GM18526 (cell line): ENCODE measurements around the gene NPTX1.

ENCODE experiments used
- POLR2A ChIP-seq: IDR thresholded peaks from 3 replicates; pipeline ENCODE4 v1.6.1; 2011; ENCODE audit not compliant: insufficient read length; ENCODE audit errors: extremely low read depth

NPTX1 gene, protein sequence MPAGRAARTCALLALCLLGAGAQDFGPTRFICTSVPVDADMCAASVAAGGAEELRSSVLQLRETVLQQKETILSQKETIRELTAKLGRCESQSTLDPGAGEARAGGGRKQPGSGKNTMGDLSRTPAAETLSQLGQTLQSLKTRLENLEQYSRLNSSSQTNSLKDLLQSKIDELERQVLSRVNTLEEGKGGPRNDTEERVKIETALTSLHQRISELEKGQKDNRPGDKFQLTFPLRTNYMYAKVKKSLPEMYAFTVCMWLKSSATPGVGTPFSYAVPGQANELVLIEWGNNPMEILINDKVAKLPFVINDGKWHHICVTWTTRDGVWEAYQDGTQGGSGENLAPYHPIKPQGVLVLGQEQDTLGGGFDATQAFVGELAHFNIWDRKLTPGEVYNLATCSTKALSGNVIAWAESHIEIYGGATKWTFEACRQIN

DNA sequence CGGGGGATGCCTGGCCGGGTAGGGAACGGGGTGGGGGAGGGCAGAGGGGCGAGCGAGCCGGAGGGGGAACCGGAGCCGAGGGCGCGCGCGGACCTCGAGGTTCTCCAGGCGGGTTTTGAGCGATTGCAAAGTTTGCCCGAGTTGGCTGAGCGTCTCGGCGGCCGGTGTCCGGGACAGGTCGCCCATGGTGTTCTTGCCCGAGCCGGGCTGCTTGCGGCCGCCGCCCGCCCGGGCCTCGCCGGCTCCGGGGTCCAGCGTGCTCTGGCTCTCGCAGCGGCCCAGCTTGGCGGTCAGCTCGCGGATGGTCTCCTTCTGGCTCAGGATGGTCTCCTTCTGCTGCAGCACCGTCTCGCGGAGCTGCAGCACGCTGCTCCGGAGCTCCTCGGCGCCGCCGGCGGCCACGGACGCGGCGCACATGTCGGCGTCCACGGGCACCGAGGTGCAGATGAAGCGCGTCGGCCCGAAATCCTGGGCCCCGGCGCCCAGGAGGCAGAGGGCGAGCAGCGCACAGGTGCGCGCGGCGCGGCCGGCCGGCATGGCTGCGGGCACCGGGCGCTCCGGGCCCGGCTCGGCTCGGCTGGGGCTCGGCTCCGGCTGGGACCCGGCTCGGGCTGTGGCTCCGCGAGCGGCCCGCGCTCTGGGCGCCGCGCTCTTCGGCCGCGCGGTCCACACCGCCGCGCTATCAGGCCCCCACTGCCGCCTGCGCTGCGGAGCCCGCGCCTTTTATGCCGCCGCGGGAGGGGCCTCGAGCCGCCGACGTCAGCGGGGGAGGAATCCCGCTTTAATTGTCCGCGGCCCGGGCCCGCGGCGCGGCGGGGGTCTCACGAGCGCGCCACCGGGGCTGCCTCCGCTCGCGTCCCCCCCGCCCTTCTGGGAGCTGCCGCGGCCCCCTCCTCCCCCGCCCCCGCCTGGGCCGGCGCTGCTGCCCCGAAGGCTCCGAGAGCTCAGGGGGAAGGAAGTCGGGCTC, at the start of gene NPTX1:
NPTX1 (minus strand) TSS at position 698 of the 967 bp plus-strand sequence; CDS start at position 537, 161 bp downstream.
- no peak for TF ChIP-seq POLR2A

DNA sequence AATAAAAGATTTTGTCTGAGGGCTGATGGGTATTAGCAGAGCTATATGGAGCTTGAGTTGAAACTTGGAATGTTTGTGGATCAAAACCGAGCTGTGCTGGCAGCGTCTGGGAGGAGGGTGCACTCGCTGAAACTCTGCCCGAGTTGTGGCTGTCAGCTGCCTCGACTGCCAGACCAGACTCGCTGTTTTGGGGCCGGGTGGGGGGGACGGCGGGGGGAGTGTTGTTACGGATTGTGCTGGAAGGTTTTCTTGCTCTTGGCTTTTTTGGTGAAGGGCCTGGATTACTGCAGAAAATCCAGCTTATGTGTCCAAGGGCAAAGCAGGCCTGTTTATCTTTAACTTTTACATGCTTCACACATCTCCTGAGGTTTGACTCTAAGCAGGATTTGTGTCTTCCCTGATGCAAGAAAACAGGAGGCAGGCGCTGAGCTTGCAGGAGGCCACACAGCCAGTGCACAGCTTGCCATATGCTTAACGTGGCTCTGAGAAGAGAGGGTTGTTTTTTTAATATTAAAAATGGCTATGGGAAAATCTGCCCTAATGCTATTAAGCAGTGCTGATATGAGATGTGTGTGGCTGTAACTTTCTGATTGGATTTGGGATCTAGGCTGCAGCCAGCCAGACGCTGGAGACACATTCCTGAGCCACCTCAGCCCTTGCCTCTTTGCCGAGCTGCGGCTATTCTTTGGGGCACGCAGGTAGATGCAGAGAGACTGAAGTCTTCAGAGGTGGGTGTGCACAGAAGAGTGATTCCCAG, 47.7 kb upstream of the NPTX1 start:
- no peak for TF ChIP-seq POLR2A

DNA sequence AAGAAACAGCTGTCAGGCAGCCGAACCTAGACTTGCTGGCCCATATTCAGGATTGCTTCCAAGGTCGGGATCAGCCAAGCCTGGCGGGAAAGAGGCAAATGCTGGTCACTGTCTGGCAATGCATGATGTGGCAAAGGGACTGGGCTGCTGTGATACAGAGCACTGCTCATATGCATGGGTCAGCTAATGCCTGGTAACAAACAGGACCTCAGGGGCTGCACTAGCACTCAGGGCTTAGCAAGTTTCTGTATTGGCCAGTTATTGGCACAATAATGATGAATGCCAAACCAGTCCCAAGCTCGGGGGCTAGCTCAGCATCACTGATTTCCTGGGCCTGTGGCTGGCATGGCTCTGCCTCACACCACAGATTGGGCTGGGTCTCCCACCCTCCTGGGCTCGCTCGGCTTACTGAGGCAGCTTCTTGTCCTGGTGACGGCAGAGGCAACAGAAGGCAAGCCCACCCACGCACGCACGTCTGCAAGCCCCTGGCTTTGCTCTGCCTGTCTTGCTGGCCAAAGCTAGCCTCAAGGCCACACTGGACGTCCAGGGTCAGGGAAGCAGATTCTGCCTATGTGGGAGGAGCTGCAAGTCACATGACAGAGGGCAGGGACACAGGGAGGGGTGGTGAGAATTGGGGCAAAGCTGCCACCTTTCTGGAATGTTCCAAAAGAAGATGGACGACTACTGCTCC, 46.8 kb upstream of the NPTX1 start:
- TF ChIP-seq POLR2A = no peak

DNA sequence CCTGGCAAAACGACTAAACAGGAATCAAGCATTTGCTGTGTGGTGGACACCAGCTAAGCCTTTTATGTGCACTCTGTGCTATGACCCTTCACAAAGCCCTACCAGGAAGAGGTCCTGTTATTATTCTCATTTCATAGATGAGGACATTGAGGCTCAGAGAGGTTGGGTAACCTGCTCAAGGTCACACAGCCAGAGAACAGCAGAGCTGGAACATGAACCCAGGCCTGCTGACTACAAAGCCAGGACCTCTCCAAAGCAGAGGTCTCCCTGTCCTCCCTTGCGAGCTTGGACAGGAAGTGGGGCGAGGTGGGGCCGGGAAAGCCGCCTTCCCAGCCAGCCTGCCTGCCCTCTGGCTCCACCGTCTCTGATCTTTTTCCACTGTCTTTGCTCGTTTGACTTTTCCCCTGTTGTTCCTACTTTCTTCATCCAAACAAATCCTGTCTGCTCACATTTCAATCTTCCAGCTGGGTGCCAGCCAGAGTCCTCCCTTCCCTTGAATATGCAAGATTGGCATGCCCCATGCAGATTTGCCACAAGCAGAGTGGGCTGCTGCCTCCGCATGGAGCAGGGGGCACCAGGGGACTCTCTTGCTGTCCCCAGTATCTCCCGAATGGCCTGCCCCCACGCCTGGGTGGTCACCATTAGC, 44.5 kb upstream of the NPTX1 start:
- no peak for TF ChIP-seq POLR2A

DNA sequence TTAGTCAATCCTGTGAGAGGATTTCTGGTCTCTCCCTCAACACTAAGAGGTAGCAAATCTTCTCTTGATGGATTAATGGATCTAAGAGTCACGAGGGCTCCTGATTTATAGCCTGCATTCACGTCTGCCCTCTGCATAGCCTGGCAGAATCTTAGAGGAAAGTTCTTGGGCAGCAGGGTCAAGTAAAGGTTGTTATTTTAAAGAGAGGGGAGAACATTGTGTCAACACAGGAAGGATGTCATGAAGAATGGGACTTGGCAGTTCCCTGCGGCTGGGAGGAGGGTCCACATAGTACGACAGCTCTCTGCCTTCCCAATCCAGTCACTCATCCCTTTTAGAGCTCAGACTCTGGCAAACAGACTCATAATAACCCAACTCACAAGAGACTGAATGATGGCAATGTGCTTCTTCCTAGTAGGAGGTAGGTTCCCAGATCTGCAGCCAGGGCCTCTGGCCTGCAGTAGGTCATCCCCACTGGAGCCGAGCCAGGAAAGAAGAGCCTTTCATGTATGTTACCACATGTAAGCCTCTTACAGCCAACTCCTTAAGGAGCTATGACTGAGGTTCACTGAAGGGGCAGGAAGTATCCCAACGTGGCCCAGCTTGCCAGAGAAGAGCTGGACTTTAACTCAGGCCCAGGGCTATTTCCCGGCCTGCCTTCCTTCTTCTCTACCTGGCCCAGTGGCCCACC, 42.8 kb upstream of the NPTX1 start:
- no peak for TF ChIP-seq POLR2A

DNA sequence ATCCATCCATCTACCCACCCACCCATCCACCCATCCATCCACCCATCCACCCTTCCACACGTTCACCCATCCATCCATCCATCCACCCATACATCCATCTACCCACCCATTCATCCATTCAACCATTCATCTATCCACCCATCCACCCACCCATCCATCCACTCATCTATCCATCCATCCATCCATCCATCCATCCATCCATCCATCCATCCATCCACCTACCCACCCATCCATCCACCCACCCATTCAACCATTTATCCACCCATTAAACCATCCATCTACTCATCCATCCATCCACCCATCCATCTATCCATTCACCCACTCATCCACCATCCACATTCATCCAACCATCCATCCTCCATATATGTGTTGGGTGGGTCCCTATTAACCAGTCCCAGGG, 42.0 kb upstream of the NPTX1 start:
- TF ChIP-seq POLR2A = no peak

DNA sequence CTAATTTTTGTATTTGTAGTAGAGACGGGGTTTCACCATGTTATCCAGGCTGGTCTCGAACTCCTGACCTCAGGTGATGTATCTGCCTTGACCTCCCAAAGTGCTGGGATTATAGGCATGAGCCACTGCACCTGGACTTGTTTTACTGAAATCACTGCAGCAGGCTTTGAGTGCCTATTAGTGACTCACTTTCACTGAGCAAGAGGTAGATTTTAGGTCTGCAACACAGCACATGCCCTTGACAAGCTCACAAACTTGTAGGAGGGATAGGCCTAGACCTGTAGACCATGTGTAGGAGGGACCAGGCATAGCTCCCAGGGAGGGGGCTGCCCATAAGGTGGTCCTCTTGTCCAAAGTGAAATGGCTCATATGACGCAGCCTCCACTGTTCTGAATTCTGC, 41.2 kb upstream of the NPTX1 start:
- TF ChIP-seq POLR2A = no peak

DNA sequence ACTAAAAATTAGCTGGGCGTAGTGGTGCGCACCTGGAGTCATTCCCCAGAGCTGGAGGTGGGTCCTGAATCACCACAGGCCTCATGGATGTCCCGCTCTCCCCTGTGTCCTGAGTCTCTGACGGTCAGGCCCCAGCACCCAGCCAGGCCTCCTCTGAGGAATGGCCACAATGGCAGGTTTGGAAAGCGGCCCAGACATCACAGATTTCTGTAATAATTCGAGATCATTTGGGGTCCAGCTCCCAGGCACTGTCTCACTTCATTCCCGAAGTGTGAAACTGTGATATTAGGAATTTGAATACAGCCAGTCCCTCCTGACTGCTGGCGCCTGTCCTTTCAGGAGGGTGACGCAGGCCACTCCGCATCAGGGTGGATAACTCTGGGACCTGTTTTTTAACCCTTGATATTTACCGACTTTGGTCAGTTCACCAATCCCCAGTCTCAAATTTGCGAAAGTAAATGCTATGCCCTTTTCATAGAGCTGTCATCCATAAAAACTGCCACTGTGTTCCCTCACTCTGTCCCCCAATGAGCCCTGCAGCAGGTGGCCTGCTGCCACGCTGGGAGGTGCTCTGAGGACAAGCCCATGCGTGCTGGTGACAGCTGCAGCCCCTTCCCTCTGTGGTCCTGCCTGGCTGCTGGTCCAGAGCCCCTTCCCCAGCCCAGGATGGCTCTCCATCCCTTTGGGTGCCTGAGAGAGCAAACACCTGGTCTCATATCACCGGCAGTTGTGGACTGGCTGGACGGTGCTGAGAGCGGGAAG, 39.9 kb upstream of the NPTX1 start:
- no peak for TF ChIP-seq POLR2A

DNA sequence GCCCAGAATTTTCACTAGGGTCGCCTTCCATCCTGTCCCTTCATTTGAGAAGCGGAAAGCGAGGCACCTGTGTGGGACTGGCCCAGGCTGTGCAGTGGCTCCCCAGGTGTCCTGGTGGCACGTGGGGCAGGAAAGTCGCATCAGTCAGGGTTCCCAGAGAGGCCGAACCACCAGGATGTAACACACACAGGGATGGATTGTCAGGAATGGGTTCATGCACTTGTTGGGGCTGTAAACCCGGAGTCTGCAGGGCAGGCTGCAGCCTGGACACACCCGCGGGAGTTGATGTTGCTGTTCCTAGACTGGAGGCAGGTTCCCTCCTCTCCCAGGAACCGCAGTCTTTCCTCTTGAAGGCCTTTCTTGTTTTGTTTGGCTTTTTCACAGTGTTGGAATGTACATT, 37.5 kb upstream of the NPTX1 start:
- TF ChIP-seq POLR2A = no peak

DNA sequence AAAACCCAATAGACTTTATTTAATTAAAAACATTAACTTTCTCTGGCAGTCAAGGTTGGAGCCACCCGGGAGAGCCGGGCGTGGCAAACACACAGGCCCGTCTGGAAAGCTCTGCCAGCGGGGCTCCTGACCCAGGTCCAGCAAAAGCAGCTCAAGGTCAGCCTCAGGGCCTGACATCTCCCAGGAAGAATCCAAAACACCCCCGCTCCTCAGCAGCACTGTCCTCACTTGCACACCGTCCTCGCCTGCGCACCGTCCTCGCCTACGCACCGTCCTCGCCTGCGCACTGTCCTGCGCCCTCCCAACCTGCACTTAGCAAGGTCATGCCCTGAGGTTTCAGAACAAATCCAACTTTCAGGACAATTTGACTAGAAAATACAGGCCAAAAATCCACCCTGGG, 36.8 kb upstream of the NPTX1 start:
- TF ChIP-seq POLR2A = no peak

DNA sequence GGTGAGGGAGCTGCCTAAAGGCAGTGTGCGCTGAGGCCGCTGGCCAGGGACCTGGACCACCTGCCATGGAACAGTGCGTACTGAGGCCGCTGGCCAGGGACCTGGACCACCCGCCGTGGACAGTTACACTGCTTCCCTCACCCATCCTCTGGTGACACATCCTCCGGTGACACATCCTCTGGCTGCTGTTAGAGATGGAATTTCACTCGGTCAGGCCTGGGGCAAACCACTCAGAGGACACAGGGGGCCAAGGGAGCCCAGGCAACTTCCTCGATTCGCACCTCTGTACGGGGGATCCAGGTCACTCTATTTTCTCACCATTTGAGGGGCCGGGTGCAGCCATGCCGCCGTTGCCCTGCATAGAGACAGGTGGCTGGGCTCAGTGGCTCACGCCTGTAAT, 35.8 kb upstream of the NPTX1 start:
- TF ChIP-seq POLR2A = no peak

DNA sequence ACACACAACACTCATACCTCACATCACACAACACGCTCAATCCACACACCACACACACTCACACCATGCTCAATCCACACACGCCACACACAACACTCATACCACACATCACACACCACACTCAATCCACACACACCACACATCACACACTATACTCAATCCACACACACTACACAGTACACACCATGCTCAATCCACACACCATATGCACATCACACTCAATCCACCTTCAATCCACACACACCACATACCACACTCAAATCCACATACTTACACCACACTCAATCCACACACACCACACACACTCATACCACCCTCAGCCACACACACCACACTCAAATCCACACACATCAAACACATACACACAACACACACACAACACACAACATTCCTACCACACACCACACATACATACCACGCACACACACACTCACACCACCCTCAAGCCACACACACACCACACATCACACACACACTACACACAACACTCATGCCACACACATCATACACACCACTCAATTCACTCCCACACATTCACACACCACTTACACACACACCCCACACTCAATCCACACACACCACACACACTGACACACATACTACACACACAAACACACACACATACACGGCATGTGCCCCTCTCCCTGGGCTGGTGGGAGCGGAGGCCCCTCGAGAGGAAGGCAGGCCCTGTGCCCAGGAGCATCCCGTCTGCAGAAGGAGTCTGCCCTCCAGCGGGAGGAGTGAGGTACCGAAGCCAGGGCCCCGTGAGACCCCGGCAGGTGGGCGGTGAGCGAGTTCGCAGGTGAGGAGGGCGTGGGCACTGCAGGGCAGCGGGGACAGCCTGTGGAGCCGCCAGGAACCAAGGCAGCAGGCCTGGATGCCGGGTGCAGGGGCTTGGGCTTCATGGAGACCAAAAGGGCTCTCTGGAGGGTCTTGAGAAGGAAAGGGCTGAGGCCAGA, 35.1 kb upstream of the NPTX1 start:
- no peak for TF ChIP-seq POLR2A

DNA sequence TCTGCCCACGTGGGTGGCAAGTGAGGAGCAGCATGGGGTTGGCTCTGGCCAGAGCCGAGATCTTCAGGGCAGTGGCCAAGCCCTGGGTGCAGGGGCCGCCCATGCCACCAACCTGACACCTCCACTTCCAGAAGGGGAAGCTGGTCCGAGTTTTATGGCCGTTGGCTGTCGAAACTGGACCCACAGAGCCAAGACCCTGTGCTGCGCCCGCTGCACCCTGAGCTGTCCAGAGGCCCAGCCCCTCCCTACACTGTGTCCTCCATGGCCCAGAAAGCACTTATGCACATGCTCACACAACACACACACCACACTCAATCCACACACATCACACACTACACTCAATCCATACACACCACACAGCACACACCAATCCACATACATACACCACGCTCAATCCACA, 34.4 kb upstream of the NPTX1 start:
- no peak for TF ChIP-seq POLR2A
